HG03095 (cell line): ENCODE data around the gene EIF1AD.
"Not testable (repeated sequence)": the region's sequence is repeated elsewhere in the genome, so short reads cannot be mapped to it uniquely, and the experiment has no call there.

Source experiments
- ATAC-seq: cut with Tn5 transposase; IDR thresholded peaks from one replicate; pipeline ENCODE4 v1.9.1; 2021; ENCODE audit warnings: moderate library complexity; ENCODE audit not compliant: unreplicated experiment

Gene EIF1AD

GRCh38 chr11:65973439-65974110 lies 28.4 kb downstream of the EIF1AD start:
- ATAC-seq: no peak

- ATAC-seq: no peak
Observed at GRCh38 chr11:65972116-65972515, 29.8 kb downstream of the EIF1AD start.

- ATAC-seq: no peak
Observed at GRCh38 chr11:65968600-65969482, 33.1 kb downstream of the EIF1AD start.

GRCh38 chr11:65967329-65967934 lies 34.5 kb downstream of the EIF1AD start:
- ATAC-seq: no peak

GRCh38 chr11:65965986-65966762 lies 35.8 kb downstream of the EIF1AD start:
- ATAC-seq: no peak

- ATAC-seq: no peak
Observed at GRCh38 chr11:65964906-65965305, 37.1 kb downstream of the EIF1AD start.

- no peak for ATAC-seq
Observed at GRCh38 chr11:65962141-65962564, 39.8 kb downstream of the EIF1AD start.

GRCh38 chr11:65961267-65962140 lies 40.5 kb downstream of the EIF1AD start, which contains the start of gene SART1:
Gene SART1, plus strand, starts transcription at chr11:65961734. Its CDS starts 47 bp downstream, at chr11:65961781.
- peak; percentile 65 for ATAC-seq

- ATAC-seq: no peak
Observed at GRCh38 chr11:65960824-65961266, 41.1 kb downstream of the EIF1AD start.

GRCh38 chr11:65958774-65959420 lies 43.1 kb downstream of the EIF1AD start:
- no peak for ATAC-seq

GRCh38 chr11:65958291-65958690 lies 43.7 kb downstream of the EIF1AD start:
- no peak for ATAC-seq

GRCh38 chr11:65954771-65955170 lies 47.2 kb downstream of the EIF1AD start:
- no peak for ATAC-seq

- ATAC-seq: no peak
Observed at GRCh38 chr11:65953471-65953870, 48.5 kb downstream of the EIF1AD start.

GRCh38 chr11:65952052-65952521 lies 49.9 kb downstream of the EIF1AD start:
- ATAC-seq: no peak

- not testable (repeated sequence) for ATAC-seq
Observed at GRCh38 chr11:65951641-65952040, 50.3 kb downstream of the EIF1AD start.

GRCh38 chr11:65950711-65951110 lies 51.2 kb downstream of the EIF1AD start:
- ATAC-seq: not testable (repeated sequence)

GRCh38 chr11:65947603-65948125 lies 54.3 kb downstream of the EIF1AD start:
- no peak for ATAC-seq

GRCh38 chr11:65947133-65947532 lies 54.8 kb downstream of the EIF1AD start:
- ATAC-seq: no peak

- ATAC-seq: no peak
Observed at GRCh38 chr11:65946655-65947054, 55.3 kb downstream of the EIF1AD start.
